ENCODE results near the gene DNAH11. TPM values are rescaled to one million over a fixed set of nuclear protein-coding genes. Genes with fewer than 3 reads are reported as not detected.

The DNAH11 gene
- total and polyA plus RNA-seq, 4 experiments from 2014 or later: 0.06 TPM; not detected in 3

- Histone ChIP-seq H3K27me3 (ENCODE audit: insufficient read depth, low read length) (no peaks in the 10 kb centered on the region), H3K27ac (ENCODE audit: low read depth, low read length) (no peak overlapping the region), H3K9me3 (ENCODE audit: control insufficient read depth in 1 of 2, low read length in 2 of 2) (no peaks in the 10 kb centered on the region), H3K36me3 (ENCODE audit: insufficient read depth, low read length) (no peaks in the 10 kb centered on the region), H3K4me1 (ENCODE audit: insufficient read depth, low read length) (no peaks in the 10 kb centered on the region), H3K4me3 (ENCODE audit: low read length in 2 of 2) (no peak overlapping the region)
- H3K4me1 Mint-ChIP-seq: no peaks in the 10 kb centered on the region
- H3K27me3 Mint-ChIP-seq: peaks cover 5 to 9% of the 10 kb centered on the region in 2 donors
- CTCF ChIA-PET (ENCODE audit: partially characterized antibody): interaction anchor here (0.6 to 1.3 kb wide), 2 partner anchors 18 to 126 kb away, joined by 3 to 4 read pairs; no protein-coding TSS in a partner anchor
- POLR2A ChIA-PET (ENCODE audit: partially characterized antibody): no interaction called here
- H3K9me3 Mint-ChIP-seq: peaks cover 0 to 1% (median 0%) of the 10 kb centered on the region in 8 donors
- no peak overlapping the region for H3K4me3 Mint-ChIP-seq
- DNase-seq: no peak
- intact Hi-C loops (cut with micrococcal nuclease): no loop called here
- no peaks in the 10 kb centered on the region for H3K36me3 Mint-ChIP-seq
- H3K27ac Mint-ChIP-seq: no peak overlapping the region
Measured at GRCh38 chr7:21572331-21573313, 29.8 kb downstream of the DNAH11 start.

- Mint-ChIP-seq H3K9me3 (peaks cover 0 to 15% (median 8%) of the 10 kb centered on the region in 8 donors), H3K4me1 (no peaks in the 10 kb centered on the region), H3K27ac (no peak overlapping the region), H3K4me3 (no peak overlapping the region), H3K36me3 (no peaks in the 10 kb centered on the region), H3K27me3 (peaks cover 4 to 10% of the 10 kb centered on the region in 2 donors)
- H3K4me1 ChIP-seq (ENCODE audit: insufficient read depth, low read length): no peaks in the 10 kb centered on the region
- no peaks in the 10 kb centered on the region for H3K27me3 ChIP-seq (ENCODE audit: insufficient read depth, low read length)
- H3K9me3 ChIP-seq (ENCODE audit: control insufficient read depth in 1 of 2, low read length in 2 of 2): no peaks in the 10 kb centered on the region
- no peaks in the 10 kb centered on the region for H3K36me3 ChIP-seq (ENCODE audit: insufficient read depth, low read length)
- H3K27ac ChIP-seq (ENCODE audit: low read depth, low read length): no peak overlapping the region
- H3K4me3 ChIP-seq (ENCODE audit: low read length in 2 of 2): no peak overlapping the region
- no peak for DNase-seq
- CTCF ChIA-PET (ENCODE audit: partially characterized antibody): interaction anchor here (1.1 kb wide), 1 partner anchor 12 kb away, joined by 3 read pairs; no protein-coding TSS in a partner anchor
- POLR2A ChIA-PET (ENCODE audit: partially characterized antibody): no interaction called here
- intact Hi-C loops (cut with micrococcal nuclease): no loop called here
Measured at GRCh38 chr7:21579341-21580072, 36.7 kb downstream of the DNAH11 start.

- Histone ChIP-seq H3K4me1 (ENCODE audit: insufficient read depth, low read length) (no peaks in the 10 kb centered on the region), H3K4me3 (ENCODE audit: low read length in 2 of 2) (no peak overlapping the region), H3K36me3 (ENCODE audit: insufficient read depth, low read length) (no peaks in the 10 kb centered on the region), H3K9me3 (ENCODE audit: control insufficient read depth in 1 of 2, low read length in 2 of 2) (no peaks in the 10 kb centered on the region), H3K27me3 (ENCODE audit: insufficient read depth, low read length) (no peaks in the 10 kb centered on the region), H3K27ac (ENCODE audit: low read depth, low read length) (no peak overlapping the region)
- ChIA-PET POLR2A (ENCODE audit: partially characterized antibody) (no interaction called here), CTCF (ENCODE audit: partially characterized antibody) (no interaction called here)
- intact Hi-C loops (cut with micrococcal nuclease): no loop called here
- no peak for DNase-seq
- H3K4me1 Mint-ChIP-seq: no peaks in the 10 kb centered on the region
- no peaks in the 10 kb centered on the region for H3K36me3 Mint-ChIP-seq
- no peak overlapping the region for H3K4me3 Mint-ChIP-seq
- H3K9me3 Mint-ChIP-seq: peaks cover 0 to 16% (median 8%) of the 10 kb centered on the region in 8 donors
- H3K27me3 Mint-ChIP-seq: peaks cover 5 to 9% of the 10 kb centered on the region in 2 donors
- H3K27ac Mint-ChIP-seq: no peak overlapping the region
Measured at GRCh38 chr7:21580073-21580521, 37.3 kb downstream of the DNAH11 start.

GRCh38 chr7:21585070-21585724, 42.4 kb downstream of the DNAH11 start:
- H3K4me3 ChIP-seq (ENCODE audit: low read length in 2 of 2): no peak overlapping the region
- no peak overlapping the region for H3K4me3 Mint-ChIP-seq
- CTCF ChIA-PET (ENCODE audit: partially characterized antibody): no interaction called here
- peaks cover 0 to 4% of the 10 kb centered on the region in 2 donors for H3K27me3 Mint-ChIP-seq
- H3K27ac ChIP-seq (ENCODE audit: low read depth, low read length): no peak overlapping the region
- no peaks in the 10 kb centered on the region for H3K9me3 ChIP-seq (ENCODE audit: control insufficient read depth in 1 of 2, low read length in 2 of 2)
- H3K4me1 ChIP-seq (ENCODE audit: insufficient read depth, low read length): peaks cover 6% of the 10 kb centered on the region
- H3K27me3 ChIP-seq (ENCODE audit: insufficient read depth, low read length): no peaks in the 10 kb centered on the region
- H3K36me3 ChIP-seq (ENCODE audit: insufficient read depth, low read length): no peaks in the 10 kb centered on the region
- no peak for DNase-seq
- no peak overlapping the region for H3K27ac Mint-ChIP-seq
- POLR2A ChIA-PET (ENCODE audit: partially characterized antibody): no interaction called here
- intact Hi-C loops (cut with micrococcal nuclease): no loop called here
- peaks cover 0 to 18% (median 8%) of the 10 kb centered on the region in 8 donors for H3K9me3 Mint-ChIP-seq
- H3K36me3 Mint-ChIP-seq: no peaks in the 10 kb centered on the region
- H3K4me1 Mint-ChIP-seq: peaks cover 4 to 19% (median 11%) of the 10 kb centered on the region in 4 donors

- Histone ChIP-seq H3K27me3 (ENCODE audit: insufficient read depth, low read length) (no peaks in the 10 kb centered on the region), H3K4me3 (ENCODE audit: low read length in 2 of 2) (no peak overlapping the region), H3K27ac (ENCODE audit: low read depth, low read length) (no peak overlapping the region), H3K4me1 (ENCODE audit: insufficient read depth, low read length) (peaks cover 6% of the 10 kb centered on the region), H3K36me3 (ENCODE audit: insufficient read depth, low read length) (no peaks in the 10 kb centered on the region), H3K9me3 (ENCODE audit: control insufficient read depth in 1 of 2, low read length in 2 of 2) (no peaks in the 10 kb centered on the region)
- no peak for DNase-seq
- ChIA-PET CTCF (ENCODE audit: partially characterized antibody) (interaction anchor here (1.3 kb wide), 1 partner anchor 11 kb away, joined by 4 read pairs; no protein-coding TSS in a partner anchor), POLR2A (ENCODE audit: partially characterized antibody) (no interaction called here)
- Mint-ChIP-seq H3K27me3 (peaks cover 0 to 3% of the 10 kb centered on the region in 2 donors), H3K4me3 (peak overlapping the region in 1 of 8 donors; percentile 18), H3K9me3 (peaks cover 0 to 18% (median 8%) of the 10 kb centered on the region in 8 donors), H3K4me1 (peaks cover 4 to 19% (median 11%) of the 10 kb centered on the region in 4 donors), H3K36me3 (no peaks in the 10 kb centered on the region), H3K27ac (peak overlapping the region in 4 of 7 donors; percentile 9 to 79 (median 13))
- intact Hi-C loops (cut with micrococcal nuclease): no loop called here
Measured at GRCh38 chr7:21587139-21587784, 44.4 kb downstream of the DNAH11 start.

- Histone ChIP-seq H3K27ac (ENCODE audit: low read depth, low read length) (no peak overlapping the region), H3K4me1 (ENCODE audit: insufficient read depth, low read length) (no peaks in the 10 kb centered on the region), H3K4me3 (ENCODE audit: low read length in 2 of 2) (no peak overlapping the region), H3K36me3 (ENCODE audit: insufficient read depth, low read length) (no peaks in the 10 kb centered on the region), H3K9me3 (ENCODE audit: control insufficient read depth in 1 of 2, low read length in 2 of 2) (no peaks in the 10 kb centered on the region), H3K27me3 (ENCODE audit: insufficient read depth, low read length) (no peaks in the 10 kb centered on the region)
- ChIA-PET CTCF (ENCODE audit: partially characterized antibody) (no interaction called here), POLR2A (ENCODE audit: partially characterized antibody) (no interaction called here)
- Mint-ChIP-seq H3K36me3 (no peaks in the 10 kb centered on the region), H3K4me3 (no peak overlapping the region), H3K27me3 (no peaks in the 10 kb centered on the region), H3K4me1 (no peaks in the 10 kb centered on the region), H3K9me3 (peaks cover 0 to 2% (median 0%) of the 10 kb centered on the region in 8 donors), H3K27ac (no peak overlapping the region)
- intact Hi-C loops (cut with micrococcal nuclease): no loop called here
- DNase-seq: no peak
Measured at GRCh38 chr7:21596801-21597200, 54.0 kb downstream of the DNAH11 start.
